Measurements from ENCODE around the gene PELI2.

The PELI2 gene

DNA sequence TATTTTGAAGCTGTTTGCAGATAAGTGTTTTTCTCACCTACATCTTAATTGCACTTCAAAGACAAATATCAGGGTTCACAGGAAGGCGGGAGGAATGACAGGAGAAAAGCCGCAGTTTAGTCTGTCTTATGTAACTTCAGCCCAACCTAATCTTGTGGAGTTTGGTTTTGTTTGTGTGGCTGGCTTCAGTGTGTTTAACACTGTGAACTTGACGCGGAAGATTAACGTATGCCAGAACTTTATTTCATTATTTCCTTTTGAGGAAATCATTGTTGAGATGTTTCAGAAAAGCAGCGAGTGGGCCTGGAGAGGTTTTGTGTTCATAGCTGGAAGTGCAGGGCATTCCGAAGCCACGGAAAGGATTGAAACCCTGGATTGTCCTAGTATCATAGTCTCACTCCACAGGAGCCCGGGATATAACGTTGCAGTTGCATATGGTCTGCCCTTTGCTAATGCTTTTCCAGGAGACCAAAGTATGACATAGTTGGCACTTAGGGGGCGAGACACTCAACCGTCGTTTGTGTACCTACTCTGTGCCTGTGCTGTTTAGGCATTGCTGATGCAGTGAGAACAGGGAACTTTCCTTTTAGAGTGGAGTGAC, 2.0 kb downstream of the PELI2 start:
- FAIRE-seq = no peak

DNA sequence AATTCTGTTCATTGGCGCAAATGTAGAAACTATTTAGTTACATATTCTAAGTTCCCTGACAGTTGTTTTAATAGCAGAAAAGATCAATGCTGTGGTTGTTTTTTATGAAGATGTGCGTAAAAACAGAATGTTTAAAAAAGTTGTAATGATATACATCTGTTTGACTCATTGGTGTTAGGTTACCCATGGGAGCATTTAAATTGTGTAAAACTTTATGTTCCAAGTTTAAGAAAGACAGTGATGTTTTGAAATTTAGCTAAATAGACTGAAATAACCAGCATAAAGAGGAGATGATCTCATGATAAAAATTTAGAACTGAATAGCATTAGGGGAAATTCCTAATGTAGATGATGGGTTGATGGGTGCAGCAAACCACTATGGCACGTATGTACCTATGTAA, 3.6 kb downstream of the PELI2 start:
- no peak for FAIRE-seq

DNA sequence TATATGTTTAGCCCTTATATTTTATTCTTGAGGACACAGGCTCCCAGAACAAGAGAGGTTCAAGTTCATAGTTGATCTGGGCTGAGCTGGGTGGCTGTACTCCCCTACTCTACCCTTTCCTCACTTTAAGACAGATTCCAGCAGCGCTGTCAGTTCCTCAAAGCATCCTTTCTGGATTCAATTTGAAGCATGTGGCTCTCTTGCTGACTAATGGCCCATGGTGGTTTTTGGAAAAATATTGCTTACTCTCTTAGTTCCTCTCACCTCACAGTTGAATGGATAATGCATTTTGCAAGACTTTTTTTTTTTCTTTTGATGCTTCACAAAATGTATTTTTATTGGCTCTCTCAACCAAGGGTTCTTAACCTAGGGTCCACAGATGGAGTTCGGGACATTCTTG, 4.1 kb downstream of the PELI2 start:
- no peak for FAIRE-seq

DNA sequence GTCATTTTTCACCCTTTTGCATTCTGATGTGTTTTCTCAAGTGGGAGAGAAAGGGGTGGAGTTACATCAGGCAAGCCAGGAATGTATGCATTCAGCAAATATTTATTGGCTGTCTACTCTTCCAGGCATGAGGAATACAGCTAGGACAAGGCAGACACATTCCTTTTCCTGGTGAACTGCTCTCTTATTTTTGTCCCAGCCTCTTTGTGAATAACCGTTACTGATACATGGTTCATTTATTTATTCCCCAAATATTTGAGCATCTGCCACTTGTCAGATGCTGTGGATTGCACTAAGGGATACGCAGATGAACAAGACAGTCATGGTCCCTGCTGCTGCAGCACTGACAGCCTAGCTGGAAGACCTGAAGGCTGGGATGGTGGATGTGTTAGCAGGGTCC, 6.1 kb downstream of the PELI2 start:
- FAIRE-seq = no peak

DNA sequence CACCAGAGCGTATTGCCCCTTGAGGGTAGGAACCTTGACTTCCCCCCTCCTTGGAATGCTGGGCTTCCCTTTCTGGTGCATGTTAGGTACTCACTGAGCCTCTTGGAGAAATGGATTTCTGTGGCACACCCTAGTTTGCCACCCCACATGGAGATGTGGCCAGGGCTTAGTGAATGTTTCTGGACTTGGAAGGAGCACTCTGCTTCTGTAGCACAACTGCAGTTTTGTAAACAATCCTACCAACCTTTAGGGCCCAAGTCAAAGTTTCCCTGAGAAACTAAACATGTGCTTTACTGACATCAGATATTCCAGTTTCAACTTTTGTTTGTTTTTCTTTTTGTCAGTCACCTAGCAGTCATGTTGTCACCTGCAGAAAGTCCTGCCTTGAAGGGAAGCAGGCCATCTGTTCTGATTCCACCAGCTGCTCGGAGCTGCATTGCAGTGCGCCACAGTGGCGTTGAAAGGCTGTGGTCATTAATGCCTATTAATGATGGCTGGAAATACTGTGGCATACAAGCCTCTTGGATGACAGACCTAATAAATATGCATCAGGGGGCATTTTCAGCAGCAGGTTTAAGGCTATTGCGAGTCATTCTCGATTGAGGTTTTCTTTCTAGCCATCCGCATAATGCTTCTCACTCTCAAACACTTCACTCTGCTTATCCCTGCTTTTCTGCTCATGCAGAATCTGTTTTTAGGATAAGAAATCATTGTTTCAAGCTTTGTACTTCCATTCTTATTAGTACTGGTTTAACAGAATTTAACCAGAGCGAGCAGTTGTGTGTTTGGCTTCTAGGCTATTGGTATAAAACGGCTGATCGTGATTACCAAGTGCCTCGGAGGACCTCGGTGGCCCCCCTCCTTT, 7.8 kb downstream of the PELI2 start:
- peak; percentile 91 for FAIRE-seq

DNA sequence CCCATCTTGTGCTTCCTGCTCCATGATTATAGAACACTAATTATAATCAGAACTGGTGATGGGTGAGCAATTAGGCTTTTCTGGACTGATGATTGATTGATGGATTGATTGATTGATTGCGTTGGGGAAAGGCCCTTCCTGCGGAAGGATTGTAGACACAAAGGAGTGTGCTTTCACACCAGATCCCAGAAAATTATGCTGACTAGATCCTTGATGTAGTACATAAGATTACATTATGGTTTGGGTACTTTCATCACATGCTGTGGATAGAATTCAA, 8.4 kb downstream of the PELI2 start:
- no peak for FAIRE-seq

DNA sequence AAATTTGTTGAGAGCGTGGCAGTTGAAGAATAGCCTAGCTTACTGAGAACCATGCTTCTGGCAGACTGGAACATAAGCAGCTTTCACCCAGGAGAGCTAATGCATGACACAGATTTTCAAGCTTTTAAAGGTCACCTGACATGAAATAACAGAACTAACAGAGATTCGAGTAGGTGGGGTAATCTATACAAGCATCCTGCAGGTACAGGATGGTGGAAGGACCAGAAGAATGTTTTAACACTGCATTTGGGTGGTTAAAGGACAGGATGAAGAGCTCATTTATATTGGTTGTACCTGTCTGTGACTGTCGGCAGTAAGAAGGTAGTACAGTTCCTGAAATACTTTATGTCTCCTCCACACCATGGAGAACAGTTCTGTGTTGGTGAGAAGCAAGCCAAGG, 8.9 kb downstream of the PELI2 start:
- no peak for FAIRE-seq

DNA sequence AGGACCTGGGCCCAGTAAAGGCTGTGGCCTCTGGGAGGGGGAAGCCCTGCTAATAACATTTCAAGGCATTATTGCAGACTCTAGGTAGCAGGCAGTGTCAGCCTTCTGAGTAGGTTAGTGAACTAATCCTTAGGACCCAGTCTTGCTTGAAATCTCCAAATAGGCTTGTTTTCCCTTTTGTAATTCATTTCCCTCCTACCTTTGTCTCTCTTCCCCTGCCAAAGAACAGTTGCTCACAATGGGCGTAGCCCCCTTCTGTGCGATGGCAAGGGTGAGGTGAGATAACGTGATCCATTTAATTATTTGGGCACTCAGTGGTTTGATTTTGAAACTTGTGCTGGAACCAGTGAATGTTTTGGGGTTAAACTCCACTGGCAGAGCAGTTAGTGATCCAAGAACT, 10.9 kb downstream of the PELI2 start:
- no peak for FAIRE-seq

DNA sequence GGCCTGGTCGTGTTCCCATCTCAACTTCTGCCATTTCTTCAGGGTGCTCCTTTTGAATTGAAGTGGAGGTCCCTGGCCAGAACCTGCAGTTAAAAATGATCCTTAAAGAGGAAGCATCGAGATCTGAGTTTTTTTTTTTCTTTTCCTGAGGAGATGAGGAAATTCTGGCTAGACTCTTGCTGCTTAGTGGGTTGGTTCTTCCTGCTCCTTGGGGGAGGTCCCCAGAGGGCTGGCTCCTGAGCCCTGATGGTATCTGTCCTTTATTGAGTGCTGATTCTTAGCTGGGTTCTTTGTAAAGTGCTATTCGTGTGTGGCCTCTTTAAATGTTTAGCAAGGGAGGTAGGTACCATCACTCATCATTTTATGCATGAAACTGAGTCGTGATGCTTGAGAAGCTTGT, 11.7 kb downstream of the PELI2 start:
- FAIRE-seq = no peak

DNA sequence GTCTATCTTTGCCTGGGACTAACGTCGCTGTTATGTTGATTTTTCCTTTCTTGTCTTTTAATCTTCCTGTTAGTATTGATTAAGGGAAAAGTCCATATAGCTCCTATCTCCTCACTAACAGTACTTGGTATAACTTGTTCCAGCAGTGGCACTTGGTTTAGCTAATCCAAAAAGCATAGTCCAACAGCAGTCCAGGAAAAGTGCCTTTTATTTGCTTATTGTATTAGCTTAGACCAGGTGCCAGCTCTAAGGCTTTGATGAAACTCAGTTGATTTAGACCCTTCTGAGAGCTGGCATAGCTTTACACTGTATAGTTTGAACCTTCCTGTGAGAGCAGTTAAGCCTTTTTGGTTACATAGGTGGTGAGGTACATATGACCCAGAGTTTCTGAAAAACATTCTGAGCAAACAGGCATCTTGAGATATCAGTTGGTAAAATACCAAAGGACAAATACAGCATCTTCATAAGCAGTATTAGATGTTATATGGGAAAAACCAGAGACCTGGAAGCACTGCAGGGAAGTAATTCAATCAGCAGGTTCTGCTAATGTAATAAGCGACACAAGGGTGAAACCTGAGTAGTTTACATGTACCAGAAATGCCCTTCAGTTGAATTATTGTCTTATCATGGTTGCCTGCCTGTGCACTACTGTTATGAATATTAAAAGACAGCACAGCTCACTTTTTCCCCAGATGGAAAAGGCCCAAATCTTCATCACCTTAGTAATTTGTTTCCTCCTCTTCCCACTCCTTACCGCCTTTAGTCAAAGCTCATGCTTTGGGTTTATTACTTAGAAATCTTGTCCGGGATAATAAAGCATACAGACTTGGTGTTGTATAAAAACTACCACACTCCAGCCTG, 13.0 kb downstream of the PELI2 start:
- no peak for FAIRE-seq

DNA sequence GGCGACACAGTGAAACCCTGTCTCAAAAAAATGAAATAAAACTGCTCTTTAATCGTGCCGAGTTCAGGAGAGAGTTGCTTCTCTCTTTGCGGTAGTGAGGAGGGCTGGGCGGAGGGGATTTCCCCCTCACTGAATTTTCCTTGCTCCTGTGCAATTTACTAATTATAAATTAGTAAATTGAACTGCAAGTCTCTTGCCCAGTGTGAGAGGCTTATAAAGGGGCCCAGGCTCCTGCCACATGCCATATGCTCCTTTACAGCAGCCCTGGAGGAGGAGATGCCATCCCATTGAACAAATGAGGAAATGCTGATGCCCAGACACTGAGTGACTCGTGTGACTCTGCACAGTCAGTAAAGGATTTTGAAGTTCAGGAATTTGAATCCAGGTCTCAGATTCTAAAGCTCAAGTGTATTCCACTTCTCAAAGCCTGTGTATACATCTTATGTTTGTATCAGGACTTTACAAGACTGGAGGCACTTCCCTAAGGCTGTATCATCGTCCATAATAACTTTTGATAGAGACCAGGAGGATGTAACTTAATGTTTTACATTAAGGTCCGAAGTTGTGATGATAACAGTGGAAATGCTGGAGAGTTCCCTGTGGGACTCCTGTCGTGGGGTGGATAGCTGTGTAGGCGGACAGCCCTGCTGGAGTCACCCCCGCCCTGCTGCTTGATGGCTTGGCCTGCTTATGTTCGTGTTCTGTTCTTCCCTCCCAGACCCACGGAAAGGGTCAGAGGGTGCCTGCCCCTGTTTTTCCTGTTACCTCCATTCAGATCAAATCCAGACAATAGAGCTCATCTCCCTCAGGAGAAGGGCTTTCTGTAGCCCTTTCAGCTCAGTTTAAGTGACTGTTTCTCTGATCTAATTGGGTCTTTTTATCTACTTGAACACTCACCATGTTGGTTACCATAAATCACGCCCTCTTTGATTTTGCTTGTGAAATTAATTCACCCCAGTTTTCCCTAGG, 13.9 kb downstream of the PELI2 start:
- no peak for FAIRE-seq

DNA sequence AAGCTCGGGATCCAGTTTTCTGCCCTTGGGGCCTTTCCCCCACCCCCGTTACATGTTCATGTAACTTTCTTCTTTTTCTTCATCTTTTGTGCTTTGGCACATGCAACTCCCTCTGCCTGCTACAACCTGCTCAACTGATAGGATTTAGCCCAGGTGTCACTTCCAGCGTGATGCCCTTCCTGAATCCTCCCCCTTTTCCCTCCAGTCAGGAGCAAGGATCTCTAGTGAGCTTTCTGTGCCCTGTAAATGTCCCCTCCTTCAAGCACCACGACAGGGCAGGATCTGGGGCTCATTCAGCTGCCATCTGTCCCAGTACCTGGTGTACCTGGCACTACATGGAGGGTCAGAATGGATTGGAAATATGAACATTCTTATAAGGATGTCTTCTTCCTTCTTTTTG, 15.3 kb downstream of the PELI2 start:
- no peak for FAIRE-seq

DNA sequence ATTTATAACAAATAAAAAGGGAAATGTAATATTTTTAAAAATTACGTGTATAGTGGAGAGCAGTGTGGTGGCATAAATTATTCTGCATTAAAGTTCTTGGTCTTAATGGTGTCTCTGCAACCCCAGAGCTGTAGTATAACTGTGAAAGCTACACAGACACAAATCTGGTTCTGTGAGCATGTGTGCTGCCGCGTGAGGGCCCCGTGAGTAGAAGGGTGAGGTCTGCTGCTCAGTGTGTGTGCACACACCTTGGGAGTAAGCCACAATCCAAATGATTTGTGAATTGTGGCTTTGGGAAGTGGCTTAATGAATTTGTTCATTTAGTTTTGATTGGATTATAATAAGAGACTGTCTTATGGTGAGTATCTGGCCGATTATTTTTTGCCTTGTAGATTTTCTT, 16.8 kb downstream of the PELI2 start:
- no peak for FAIRE-seq

DNA sequence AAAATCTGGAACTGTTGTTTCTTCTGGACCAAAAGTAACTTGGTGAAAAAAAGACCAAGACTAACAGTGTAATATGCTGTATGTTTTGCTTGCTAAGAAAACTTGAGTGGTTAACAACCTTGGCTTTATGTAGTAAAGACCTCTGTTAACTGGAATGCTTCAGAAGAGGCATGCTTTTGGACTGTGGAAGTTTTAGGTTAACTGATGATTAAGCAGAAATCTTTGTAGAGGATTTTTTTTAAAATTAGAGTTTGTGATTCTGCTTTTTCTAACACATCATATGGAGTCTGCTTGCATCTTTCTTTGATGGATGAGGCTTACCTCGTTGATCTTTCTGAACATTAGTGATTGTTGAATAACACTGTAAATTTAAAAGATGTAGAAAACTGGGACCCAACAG, 17.5 kb downstream of the PELI2 start:
- FAIRE-seq = no peak

DNA sequence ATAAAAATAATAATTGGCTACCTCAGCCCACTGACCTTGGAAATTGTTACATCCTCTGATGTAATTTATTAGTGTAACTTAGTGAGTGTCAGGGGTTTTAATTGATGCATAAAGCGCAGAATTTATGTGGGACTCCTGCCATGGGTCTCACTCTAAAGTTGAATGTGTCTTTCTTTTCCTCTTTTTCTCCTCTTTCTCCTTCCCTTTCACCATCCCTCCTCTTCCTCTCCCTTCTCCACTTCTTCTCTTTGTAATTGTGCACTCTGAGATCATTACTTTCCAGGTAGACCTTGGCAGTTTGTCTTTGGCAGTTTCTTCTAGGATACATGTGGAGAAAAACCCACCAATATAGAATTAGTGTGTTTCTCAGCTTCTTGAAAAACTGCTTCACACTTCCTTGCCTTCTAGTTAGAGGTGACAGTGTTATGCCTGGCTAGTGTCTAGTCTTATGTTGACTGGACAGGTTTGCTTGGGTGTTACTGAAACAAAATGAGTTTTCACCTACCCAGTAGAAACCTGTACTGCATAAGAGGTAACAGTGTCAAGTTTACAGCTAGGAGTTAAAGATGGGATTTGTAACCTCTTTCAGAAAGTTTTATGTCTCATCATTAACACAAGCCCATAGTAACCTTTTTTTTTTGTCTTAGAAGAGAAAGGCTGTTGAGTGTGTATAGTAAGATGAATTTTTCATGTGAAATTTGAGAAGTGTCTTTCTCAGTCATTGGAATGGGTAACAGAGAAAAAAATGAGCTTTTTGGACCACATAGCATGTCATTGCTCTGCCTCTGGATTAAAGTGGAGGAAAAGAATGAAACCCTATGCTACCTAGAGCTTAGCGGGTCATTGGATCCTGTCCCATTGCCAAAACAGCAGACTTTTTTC, 18.6 kb downstream of the PELI2 start:
- no peak for FAIRE-seq

DNA sequence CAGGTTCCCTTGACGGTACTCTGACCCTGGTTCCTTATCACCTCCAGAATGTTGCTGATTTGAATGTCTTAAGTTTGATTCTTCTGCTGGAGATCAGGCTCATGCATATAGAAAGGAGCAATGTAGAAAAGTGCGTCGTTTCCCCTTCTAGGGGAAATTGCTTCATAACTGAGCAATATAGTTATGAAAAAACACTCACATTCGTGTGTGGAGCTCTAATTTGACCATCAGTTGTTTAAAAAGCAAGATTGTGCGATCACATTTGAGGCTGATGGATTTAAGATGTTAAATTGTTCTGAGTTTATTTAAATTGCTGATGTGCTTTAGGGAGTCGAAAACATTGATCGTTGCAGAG, 19.2 kb downstream of the PELI2 start:
- FAIRE-seq = no peak

DNA sequence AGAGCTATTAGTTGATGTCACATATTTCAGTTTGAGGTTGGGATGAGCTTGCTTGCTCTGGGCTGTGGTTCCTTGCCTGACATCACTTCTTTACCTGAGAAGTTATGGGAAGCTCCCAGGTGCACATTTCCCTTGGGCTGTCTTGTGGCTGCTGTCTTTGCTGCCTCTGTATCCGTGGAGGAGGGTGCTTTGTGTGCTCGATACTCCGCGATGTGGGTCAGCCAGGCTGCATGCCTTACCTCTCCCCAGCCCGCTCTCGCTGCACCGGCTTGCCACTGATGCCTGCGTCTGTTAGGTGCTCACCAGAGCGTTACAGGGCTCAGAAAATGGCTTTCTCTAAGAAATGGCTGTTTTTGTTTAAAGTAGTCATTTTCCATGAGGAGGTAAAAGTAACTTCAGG, 19.6 kb downstream of the PELI2 start:
- no peak for FAIRE-seq

DNA sequence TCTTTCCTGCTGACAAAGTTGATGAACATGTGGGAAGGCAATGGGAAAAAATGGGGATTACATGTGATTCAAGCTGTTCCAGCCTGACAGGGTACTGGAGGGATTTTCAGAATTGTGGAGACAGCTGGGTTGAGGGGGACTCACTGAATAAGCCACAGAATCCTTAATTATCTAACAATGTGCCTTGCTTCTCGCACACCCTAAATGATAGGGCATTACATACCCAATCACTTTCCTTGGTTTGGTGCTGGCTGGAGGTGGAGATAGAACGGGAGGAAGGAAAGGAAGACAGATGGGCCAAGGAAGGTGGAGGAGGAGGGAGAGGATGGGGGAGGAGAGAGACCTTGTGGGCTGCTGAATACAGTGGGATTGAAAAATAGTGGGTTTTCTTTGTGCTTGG, 20.7 kb downstream of the PELI2 start:
- no peak for FAIRE-seq

DNA sequence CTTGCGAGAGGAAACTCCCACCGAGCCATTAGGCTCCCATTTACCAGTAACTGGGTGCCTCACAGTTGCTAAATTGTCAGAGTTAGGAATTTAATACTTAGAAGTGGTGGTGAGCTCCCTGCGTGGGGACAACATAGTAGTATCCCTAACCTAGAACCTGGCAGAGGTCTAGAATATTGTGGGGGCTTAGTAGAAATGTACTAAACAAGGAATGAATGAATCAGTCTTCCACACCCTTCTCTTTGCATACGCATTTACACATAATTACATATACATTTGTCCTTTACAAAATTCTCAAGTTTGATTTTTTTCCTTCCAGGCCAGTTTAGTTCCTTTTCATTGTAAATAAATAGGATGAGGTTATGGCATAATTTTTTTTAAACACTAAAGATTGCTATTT, 24.1 kb downstream of the PELI2 start:
- FAIRE-seq = no peak

DNA sequence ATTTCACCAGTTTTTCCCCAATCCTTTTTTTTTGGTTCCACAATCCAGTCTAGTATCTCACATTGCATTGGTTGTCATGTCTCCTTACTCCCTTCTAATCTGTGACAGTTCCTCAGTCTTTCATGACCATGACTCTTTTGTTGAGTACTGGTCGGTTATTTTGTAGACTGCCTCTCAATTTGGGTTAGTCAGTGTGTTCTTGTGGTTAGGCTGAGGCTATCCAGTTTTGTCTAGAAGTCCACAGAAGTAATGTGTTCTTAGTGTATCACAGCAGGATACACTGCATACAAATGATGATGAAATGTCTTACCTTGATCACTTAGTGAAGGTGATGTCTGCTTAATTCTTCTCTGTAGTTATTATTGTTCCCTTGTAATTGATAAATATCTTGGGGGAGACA, 24.8 kb downstream of the PELI2 start:
- no peak for FAIRE-seq

DNA sequence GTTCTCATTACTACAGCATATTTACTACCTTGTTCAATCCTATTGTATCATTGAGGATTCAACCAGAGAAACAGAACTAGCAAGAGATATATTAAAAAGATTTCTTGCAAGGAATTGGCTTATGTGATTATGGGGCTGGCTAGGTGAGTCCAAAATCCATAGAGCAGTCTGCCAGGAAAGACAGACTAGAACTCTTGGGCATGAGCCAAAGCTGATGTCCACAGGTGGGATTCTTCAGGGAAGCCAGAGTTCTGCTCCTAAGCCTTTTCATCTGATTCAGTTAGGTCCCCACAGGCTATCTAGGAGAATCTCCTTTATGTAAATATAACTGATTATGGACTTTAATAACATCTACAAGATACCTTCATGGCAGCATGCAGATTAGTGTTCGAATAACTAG, 26.0 kb downstream of the PELI2 start:
- FAIRE-seq = no peak

DNA sequence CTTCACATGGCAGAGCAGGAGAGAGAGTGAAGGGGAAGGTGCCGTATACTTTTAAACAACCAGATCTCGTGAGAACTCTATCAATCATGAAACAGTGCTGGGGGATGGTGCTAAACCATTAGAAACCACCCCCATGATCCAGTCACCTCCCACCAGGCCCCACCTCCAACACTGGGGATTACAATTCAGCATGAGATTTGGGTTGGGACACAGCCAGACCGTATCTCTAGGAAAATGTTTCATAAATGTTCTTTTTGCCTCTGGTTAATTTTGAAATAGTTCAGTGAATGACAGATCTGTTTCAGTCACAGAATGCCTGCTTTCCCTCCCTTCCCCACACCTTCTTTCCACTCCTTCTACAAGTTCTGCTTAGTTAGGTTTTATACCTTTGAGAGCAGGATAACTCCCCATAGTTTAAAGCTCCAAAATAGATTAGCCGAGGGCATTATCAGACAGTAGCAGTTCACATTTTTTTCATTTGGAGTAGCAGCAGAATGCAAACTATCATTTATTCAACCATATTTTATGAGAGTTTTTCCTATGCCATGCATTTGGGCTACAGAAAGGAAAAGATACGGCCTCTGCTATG, 27.1 kb downstream of the PELI2 start:
- FAIRE-seq = no peak

All from islet of Langerhans (tissue), 1 donor.